ENCODE data around the gene NDUFS6. TPM values are rescaled to one million over a fixed set of nuclear protein-coding genes. Genes with fewer than 3 reads are reported as not detected.
"Not testable (repeated sequence)": the region's sequence is repeated elsewhere in the genome, so short reads cannot be mapped to it uniquely, and the experiment has no call there.

NDUFS6 gene
- total RNA-seq, 2 donors from 2014 or later: 25.4 to 25.8 TPM

DNA sequence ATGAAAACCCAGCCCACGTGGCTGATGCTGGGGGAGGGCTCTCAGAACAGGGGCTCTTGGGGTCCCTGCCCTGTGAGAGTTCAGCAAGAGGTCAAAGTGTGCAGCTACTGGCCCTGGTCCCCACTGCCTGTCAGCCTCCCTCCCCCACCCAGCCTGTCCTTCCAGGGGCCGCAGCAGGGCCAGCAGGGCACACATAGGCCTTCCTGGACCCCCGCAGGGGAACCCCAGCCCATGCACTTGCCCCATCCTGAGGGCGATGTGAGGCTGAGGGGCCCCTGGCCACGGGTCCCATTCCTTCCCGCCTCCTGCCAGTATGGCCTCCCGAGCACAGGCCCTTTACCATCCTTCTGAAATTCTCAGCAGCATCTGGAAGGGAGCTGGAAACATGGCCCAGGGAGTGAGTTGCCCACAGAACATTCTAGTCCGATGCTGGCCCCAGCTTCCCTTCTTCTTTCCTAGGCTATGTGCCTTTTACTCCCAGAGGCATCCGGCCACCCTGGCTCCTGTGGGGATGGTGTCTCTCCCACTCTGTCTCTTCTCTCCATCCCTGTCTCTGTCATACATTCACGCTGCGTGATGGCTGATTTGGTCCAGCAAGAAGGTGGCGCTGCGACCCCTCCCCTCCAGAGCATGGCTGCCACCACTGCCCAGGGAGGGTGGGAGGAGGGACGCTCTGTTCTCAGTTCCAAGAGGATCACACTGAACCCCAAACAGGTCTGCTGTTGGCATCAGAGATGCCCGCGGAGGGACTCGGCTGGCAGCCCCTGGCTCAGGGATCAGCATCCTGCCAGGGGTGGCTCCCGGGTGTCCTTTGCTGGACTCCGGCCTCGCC is 21.2 kb upstream of the NDUFS6 start:
- intact Hi-C loops (cut with DNase I): no loop called here
- peak; percentile 60 for DNase-seq (ENCODE audit: low spot score)

- intact Hi-C loops (cut with DNase I): no loop called here
Observed at GRCh38 chr5:1780614-1780930, 20.6 kb upstream of the NDUFS6 start.

DNA sequence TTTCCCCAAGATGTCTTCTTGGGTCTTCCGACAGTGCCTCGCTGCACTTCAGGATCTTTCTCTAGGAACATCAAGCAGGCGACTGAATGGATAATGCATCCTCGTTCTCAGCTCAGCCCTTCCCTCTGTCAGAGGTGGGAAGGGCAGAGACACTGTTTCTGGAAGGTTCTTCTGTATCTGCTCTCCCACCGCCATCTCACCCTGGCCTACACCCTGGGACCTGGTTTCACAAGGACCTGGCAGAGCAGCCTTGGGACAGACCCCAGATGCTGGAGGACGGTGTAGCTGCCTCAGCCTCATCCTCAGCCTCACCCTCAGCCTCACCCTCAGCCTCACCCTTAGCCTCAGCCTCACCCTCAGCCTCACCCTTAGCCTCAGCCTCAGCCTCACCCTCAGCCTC is 20.1 kb upstream of the NDUFS6 start:
- DNase-seq (ENCODE audit: low spot score): peak; percentile 13
- intact Hi-C loops (cut with DNase I): no loop called here

More at GRCh38 chr5:1780614-1780930, 20.6 kb upstream of the NDUFS6 start:
- peak; percentile 26 for DNase-seq (ENCODE audit: low spot score)

- intact Hi-C loops (cut with DNase I): no loop called here
- peak; percentile 23 for DNase-seq (ENCODE audit: low spot score)
Observed at GRCh38 chr5:1781726-1782384, 19.4 kb upstream of the NDUFS6 start.

DNA sequence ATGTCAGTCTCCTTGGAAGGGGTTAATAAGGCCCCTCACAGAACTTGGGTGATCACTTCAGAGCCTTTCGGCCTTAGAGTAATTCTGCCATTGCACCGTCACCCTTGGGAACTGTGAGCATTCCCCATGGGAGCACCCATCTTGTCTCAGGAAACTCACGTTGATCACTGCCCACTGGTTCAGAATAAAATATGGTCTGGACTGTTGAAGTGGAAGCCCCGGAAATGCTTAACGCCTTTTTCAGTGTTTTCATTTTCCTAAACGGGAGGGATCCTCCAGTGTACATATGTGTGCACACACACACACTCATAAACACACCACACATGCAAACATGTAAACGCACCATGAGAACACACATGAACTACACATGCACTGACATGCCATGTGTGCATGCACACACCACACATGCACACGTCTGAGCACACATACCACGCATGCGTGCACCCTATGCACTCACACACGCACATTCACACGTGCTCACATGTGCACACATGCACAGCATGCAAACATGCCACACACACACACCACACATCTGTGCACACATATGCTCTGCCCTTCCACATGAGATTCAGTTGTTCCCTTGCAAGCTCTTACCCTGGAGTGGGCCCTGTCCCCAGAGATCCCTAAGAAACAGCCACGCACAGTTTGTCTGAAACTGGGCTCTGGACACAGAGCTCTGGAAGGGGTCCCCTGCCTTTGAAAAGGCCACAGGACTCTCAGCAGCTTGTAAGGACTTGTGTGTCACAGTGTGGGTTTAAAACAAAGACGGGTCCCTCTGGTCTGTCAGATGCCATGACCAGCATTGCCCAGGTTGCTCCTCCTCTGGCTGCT is 18.6 kb upstream of the NDUFS6 start:
- intact Hi-C loops (cut with DNase I): no loop called here
- no peak for DNase-seq (ENCODE audit: low spot score)

DNA sequence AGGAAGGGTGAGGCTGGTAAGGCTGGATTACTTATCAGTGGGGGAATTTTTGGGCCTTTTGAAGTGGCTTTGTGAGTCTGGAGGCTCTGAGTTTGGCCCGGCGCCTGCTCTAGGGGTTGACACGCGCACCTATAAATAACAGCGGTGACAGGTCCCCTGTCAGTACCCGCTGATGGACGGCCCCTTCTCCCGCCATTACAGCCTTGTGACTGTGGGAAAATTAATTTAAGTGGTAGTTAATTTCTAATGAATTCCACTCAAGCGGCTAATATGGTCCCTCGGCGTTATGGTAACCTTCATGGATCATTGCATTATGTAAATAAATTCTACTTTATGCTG is 18.0 kb upstream of the NDUFS6 start:
- DNase-seq (ENCODE audit: low spot score): peak; percentile 41
- intact Hi-C loops (cut with DNase I): no loop called here

DNA sequence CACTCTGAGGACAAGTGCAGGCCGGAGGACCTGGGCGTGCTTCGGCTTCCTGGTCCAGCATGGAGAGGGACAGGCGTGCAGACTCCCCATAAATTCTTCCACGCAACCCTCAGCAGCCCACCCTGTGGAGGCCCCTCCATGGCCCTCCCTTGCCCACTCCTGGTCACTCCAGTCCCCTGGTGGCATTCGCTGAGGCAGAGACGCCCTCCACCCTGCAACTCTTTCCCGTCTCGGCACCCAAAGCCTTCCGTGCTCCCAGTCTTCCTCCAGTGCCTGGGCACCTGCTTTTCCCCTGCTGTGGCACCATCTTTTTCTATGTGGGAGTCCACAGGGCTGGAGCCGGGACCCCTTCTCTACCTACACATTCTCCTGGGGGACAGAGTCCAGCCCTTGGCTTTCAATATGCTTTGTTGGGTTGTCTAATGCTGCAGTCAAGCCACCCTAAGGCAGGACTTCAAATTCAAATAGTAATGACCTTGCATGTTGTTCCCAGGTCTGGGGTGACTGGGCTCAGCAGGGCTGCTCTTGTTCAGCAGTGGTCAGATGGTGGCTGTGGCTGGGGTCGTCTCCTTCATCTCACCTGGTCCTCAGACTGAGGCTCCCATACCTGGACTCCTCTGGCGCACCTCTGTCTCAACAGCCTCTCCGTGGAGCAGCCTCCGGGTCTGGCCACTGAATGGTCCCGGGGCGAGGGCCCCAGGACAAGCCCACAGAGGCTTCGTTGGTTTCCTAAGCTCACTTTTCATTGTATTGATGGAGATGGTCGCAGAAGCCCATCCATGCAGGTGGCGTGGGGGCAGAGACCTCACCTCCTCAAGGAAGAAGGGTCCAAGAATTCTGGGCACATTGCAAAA is 16.8 kb upstream of the NDUFS6 start:
- peak; percentile 62 for DNase-seq (ENCODE audit: low spot score)
- intact Hi-C loops (cut with DNase I): no loop called here

DNA sequence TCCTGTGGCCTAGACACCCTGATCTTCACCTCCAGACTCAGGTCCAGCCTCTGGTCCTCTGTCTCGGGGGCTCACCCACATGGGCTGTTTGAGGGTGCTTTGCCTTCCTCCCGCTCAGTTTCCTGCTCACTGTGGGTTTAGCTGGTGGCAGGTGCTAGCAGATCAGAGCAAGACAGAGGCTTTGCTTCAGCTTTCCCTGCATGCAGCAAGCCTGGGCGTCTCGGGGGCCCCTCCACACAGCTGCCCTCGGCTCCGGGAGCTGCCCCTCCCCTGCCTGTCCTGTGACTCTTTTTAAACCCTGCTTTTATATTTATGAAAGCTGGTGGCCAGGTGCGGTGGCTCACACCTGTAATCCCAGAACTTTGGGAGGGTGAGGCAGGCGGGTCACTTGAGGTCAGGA is 16.1 kb upstream of the NDUFS6 start:
- intact Hi-C loops (cut with DNase I): no loop called here
- DNase-seq (ENCODE audit: low spot score): peak; percentile 55

- peak; percentile 73 for DNase-seq (ENCODE audit: low spot score)
- intact Hi-C loops (cut with DNase I): no loop called here
Observed at GRCh38 chr5:1785984-1786383, 15.2 kb upstream of the NDUFS6 start.

GRCh38 chr5:1786621-1787471 is 14.4 kb upstream of the NDUFS6 start:
- DNase-seq (ENCODE audit: low spot score): peak; percentile 69
- intact Hi-C loops (cut with DNase I): no loop called here

GRCh38 chr5:1787472-1788047 is 13.6 kb upstream of the NDUFS6 start:
- peak; percentile 60 for DNase-seq (ENCODE audit: low spot score)
- intact Hi-C loops (cut with DNase I): no loop called here

- peak; percentile 32 for DNase-seq (ENCODE audit: low spot score)
- intact Hi-C loops (cut with DNase I): no loop called here
Observed at GRCh38 chr5:1788200-1788599, 13.0 kb upstream of the NDUFS6 start.

GRCh38 chr5:1788828-1789227 is 12.4 kb upstream of the NDUFS6 start:
- DNase-seq (ENCODE audit: low spot score): peak; percentile 48
- intact Hi-C loops (cut with DNase I): no loop called here

DNA sequence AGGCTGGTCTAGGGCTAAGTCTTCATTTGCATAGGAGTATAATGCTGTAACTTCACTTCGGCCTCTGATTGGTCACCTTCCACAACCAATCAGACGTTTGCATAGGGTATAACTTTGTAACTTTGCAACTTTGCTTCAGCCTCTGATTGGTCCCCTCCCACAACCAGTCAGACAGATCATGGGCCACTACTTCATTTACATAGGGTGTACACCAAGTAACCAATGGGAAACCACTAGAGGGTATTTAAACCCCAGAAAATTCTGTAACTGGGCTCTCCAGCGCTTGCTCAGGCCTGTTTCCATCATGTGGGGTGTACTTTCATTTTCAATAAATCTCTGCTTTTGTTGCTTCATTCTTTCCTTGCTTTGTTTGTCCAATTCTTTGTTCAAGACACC is 11.8 kb upstream of the NDUFS6 start:
- DNase-seq (ENCODE audit: low spot score); intact Hi-C loops (cut with DNase I): not testable (repeated sequence)

DNA sequence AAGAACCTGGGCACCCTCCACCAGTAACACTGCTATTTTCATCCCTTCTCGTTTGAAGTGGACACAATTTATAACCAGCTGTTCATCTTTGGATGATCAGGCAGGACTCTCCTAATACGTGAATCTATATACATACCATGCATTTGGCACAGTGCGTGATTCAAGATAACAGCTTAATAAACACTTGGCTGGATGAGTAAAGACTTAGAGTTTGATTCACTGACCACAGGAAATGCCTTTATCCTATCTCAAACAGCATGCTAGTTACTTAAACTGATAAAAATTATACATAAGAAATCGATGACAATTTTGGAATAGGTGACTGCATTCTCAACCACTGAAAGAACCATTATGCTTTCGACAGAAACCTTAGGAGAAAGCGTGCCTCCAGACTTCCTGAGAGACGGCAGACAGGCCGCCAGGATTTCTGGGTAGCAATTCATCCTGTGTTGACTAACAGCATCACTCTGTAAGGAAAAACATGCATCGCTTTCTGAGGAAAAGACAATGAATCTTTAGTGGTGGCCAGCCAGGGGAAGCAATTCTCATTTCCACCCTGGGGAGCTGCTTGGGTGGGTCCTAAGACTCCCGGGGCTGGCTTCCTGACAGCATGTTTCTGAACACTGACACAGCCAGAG is 11.3 kb upstream of the NDUFS6 start:
- intact Hi-C loops (cut with DNase I): no loop called here

GRCh38 chr5:1791176-1791575 is 10.0 kb upstream of the NDUFS6 start:
- DNase-seq (ENCODE audit: low spot score): peak; percentile 11
- intact Hi-C loops (cut with DNase I): no loop called here

More for the DNA sequence above, 11.3 kb upstream of the NDUFS6 start:
- peak; percentile 9 for DNase-seq (ENCODE audit: low spot score)

GRCh38 chr5:1792842-1793266 is 8.4 kb upstream of the NDUFS6 start:
- DNase-seq (ENCODE audit: low spot score): peak; percentile 56
- intact Hi-C loops (cut with DNase I): no loop called here
